Esophagus squamous epithelium (tissue), 5 donors: ENCODE data around the gene KCNK1. TPM values are rescaled to one million over a fixed set of nuclear protein-coding genes. Genes with fewer than 3 reads are reported as not detected.

Experiments
- DNase-seq: peaks from one replicate; lab custom pipeline; 2025; lab: John Stamatoyannopoulos, UW
- H3K27ac ChIP-seq, 4 donors: fragments of 200-600 bp; sonication (generic); one replicate each; pipeline ENCODE4 v1.5.1; 2016 to 2019; ENCODE audit warnings: mild to moderate bottlenecking in 1 of 4
- H3K27me3 ChIP-seq, 4 donors: fragments of 200-600 bp; sonication (generic); 1 replicate in 3 of 4; 2 replicates in 1 of 4; pipeline versions ENCODE4 v1.5.1 to v1.6.0; 2017 to 2021; ENCODE audit warnings: antibody characterized with exemption in 1 of 4
- H3K36me3 ChIP-seq, 3 donors: fragments of 200-600 bp; sonication (generic); one replicate each; pipeline ENCODE4 v1.5.1; 2016 to 2019
- H3K4me1 ChIP-seq, 3 donors: fragments of 200-600 bp; sonication (generic); one replicate each; pipeline ENCODE4 v1.5.1; 2017 to 2019
- H3K4me3 ChIP-seq, 4 donors: fragments of 200-600 bp; sonication (generic); 1 replicate in 3 of 4; 2 replicates in 1 of 4; pipeline ENCODE4 v1.5.1; 2016 to 2019; ENCODE audit warnings: mild to moderate bottlenecking in 2 of 4, moderate library complexity in 1 of 4
- H3K9me3 ChIP-seq, 3 donors: fragments of 200-600 bp; sonication (generic); one replicate each; pipeline ENCODE4 v1.5.1; 2016 to 2019
- CTCF ChIP-seq, 6 experiments: fragments of 450-650 bp in 4 of 6; fragments of 200-600 bp in 2 of 6; sonication (generic) in 2 of 6; IDR thresholded peaks; one replicate each; pipeline ENCODE4 v1.5.1; 2016 to 2019; ENCODE audit warnings: antibody characterized with exemption in 6 of 6, mild to moderate bottlenecking in 4 of 6, moderate library complexity in 4 of 6
- POLR2A ChIP-seq, 4 donors: fragments of 450-650 bp; IDR thresholded peaks; one replicate each; pipeline ENCODE4 v1.6.1; 2017; ENCODE audit warnings: antibody characterized with exemption in 4 of 4, mild to moderate bottlenecking in 4 of 4, moderate library complexity in 3 of 4
- WGBS, 2 donors: methylation state at CpG; one replicate each; pipeline ENCODE4 v1.1.5; 2018; 5-methylcytosine and 5-hydroxymethylcytosine counted together
- intact Hi-C: fragments of 100-400 bp; cut with DNase I; formaldehyde crosslinking; loops from one replicate; pipeline ENCODE4 v1.15.0; 2022
- total RNA-seq, 4 donors: library from RNA; depleted of rRNA; stranded (reverse); fragments of >200 nt; gene quantifications; one replicate each; pipeline ENCODE4 v1.1.0, GENCODE V29; 2016
- donor health status: DM: yes; HTN: yes; CAD: no.

Gene KCNK1
- total RNA-seq, 4 donors from 2014 or later = 11.2 to 25.7 (median 16.7) TPM

GRCh38 chr1:233664804-233665574 is 51.1 kb downstream of the KCNK1 start:
- TF ChIP-seq CTCF (IDR thresholded peaks at IDR 0.05) (no peak), POLR2A (IDR thresholded peaks at IDR 0.05) (no peak)
- Histone ChIP-seq H3K27me3 (no peaks in the 10 kb centered on the region), H3K9me3 (no peaks in the 10 kb centered on the region), H3K4me1 (peaks cover 0 to 19% (median 0%) of the 10 kb centered on the region in 3 donors), H3K27ac (no peak overlapping the region), H3K4me3 (no peak overlapping the region), H3K36me3 (peaks cover 0 to 13% (median 0%) of the 10 kb centered on the region in 3 donors)
- 87% methylated on average over 5 of the region's 5 CpGs for WGBS, 2 donors
- no peak for DNase-seq
- intact Hi-C loops = no loop called here

- Histone ChIP-seq H3K9me3 (no peaks in the 10 kb centered on the region), H3K27ac (no peak overlapping the region), H3K27me3 (no peaks in the 10 kb centered on the region), H3K4me1 (peaks cover 0 to 19% (median 0%) of the 10 kb centered on the region in 3 donors), H3K4me3 (no peak overlapping the region), H3K36me3 (peaks cover 0 to 9% (median 0%) of the 10 kb centered on the region in 3 donors)
- DNase-seq = no peak
- 76 to 82% methylated on average over 7 of the region's 7 CpGs for WGBS, 2 donors
- no peak for TF ChIP-seq POLR2A (IDR thresholded peaks at IDR 0.05)
- no peak for TF ChIP-seq CTCF (IDR thresholded peaks at IDR 0.05)
- intact Hi-C loops = no loop called here
Measured at GRCh38 chr1:233665575-233666270, 51.8 kb downstream of the KCNK1 start.

DNA sequence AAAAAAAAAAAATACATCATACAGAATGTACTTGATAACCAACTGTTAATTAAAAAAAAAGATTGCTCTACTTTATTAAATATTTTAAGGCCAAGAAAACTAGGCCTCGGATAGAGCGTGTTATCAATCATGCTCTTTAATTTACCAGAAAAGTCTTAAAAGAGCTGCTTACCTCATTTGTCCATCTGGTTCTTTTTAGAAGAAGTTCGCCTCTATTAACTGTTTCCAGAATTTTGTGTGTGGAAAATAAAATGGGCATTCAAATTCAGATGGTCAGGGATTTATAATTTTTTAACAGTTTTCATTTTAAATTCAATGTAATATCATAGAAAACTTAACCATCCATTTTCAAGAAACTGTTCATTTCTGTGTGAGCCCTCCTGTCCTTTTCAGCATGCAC is 53.8 kb downstream of the KCNK1 start:
- no peaks in the 10 kb centered on the region for H3K27me3 ChIP-seq
- peaks cover 0 to 19% (median 0%) of the 10 kb centered on the region in 3 donors for H3K4me1 ChIP-seq
- peak overlapping the region in 1 of 4 donors; percentile 81 for H3K27ac ChIP-seq
- TF ChIP-seq POLR2A (IDR thresholded peaks at IDR 0.05) (no peak), CTCF (IDR thresholded peaks at IDR 0.05) (no peak)
- no peak for DNase-seq
- 77 to 83% methylated on average over 3 of the region's 3 CpGs for WGBS, 2 donors
- no peak overlapping the region for H3K4me3 ChIP-seq
- peaks cover 0 to 14% (median 0%) of the 10 kb centered on the region in 3 donors for H3K36me3 ChIP-seq
- H3K9me3 ChIP-seq = no peaks in the 10 kb centered on the region
- intact Hi-C loops = no loop called here

DNA sequence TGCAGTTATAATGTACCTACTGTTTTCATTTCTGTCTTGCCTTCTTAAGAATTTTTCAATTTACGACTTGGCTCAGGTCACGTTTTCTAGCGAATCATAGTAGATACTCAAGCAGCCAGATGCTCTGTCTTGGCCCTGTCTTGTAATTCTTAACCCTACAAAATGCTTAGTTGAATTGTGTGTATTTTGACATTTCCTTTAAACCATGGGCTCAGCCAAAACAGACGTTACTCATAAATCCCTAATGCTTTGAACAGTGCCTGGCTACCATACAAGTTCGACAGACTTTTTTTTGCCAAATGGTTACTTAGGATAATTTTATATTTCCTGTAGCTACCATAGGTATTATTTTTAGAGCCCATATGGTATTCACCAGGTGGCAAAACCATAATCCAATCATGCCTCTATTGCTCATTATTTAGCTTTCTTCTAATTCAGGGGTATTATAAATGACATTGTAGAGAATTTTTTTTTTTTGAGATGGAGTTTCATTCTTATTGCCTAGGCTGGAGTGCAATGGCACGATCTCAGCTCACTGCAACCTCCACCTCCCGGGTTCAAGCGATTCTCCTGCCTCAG is 54.3 kb downstream of the KCNK1 start:
- H3K36me3 ChIP-seq = peaks cover 0 to 18% (median 0%) of the 10 kb centered on the region in 3 donors
- 43 to 50% methylated on average over 8 of the region's 8 CpGs for WGBS, 2 donors
- DNase-seq = no peak
- intact Hi-C loops = no loop called here
- no peak for TF ChIP-seq POLR2A (IDR thresholded peaks at IDR 0.05)
- no peak for TF ChIP-seq CTCF (IDR thresholded peaks at IDR 0.05)
- peak overlapping the region in 3 of 4 donors; percentile 61 to 81 (median 76) for H3K27ac ChIP-seq
- no peak overlapping the region for H3K4me3 ChIP-seq
- no peaks in the 10 kb centered on the region for H3K27me3 ChIP-seq
- H3K9me3 ChIP-seq = no peaks in the 10 kb centered on the region
- peaks cover 0 to 19% (median 0%) of the 10 kb centered on the region in 3 donors for H3K4me1 ChIP-seq
